Endodermal cell (in vitro differentiated cells): ENCODE results near the gene LMOD2. TPM values are rescaled to one million over a fixed set of nuclear protein-coding genes. Genes with fewer than 3 reads are reported as not detected.

Experiments
- DNase-seq: peaks from one replicate; pipeline ENCODE4 v3.0.0-alpha.2; 2017
- H3K27ac ChIP-seq: 2 replicates; pipeline ENCODE4 v1.5.1; 2013; ENCODE audit warnings: mild to moderate bottlenecking, low read depth, low read length, moderate library complexity
- H3K27me3 ChIP-seq: 2 replicates; pipeline ENCODE4 v1.6.1; 2013; ENCODE audit warnings: mild to moderate bottlenecking, low read length, moderate library complexity; ENCODE audit not compliant: insufficient read depth, control insufficient read depth, poor library complexity, severe bottlenecking
- H3K36me3 ChIP-seq: 2 replicates; pipeline ENCODE4 v1.7.0; 2013; ENCODE audit warnings: mild to moderate bottlenecking, low read length, moderate library complexity; ENCODE audit not compliant: control insufficient read depth, insufficient read depth
- H3K4me1 ChIP-seq: one replicate; pipeline ENCODE4 v1.7.0; 2013; ENCODE audit warnings: low read length; ENCODE audit not compliant: control insufficient read depth, insufficient read depth
- H3K4me3 ChIP-seq: 2 replicates; pipeline ENCODE4 v1.5.1; 2013; ENCODE audit warnings: mild to moderate bottlenecking, low read length, moderate library complexity
- H3K9ac ChIP-seq: 2 replicates; pipeline ENCODE4 v1.6.1; 2013; ENCODE audit warnings: mild to moderate bottlenecking, low read length, moderate library complexity; ENCODE audit not compliant: poor library complexity, severe bottlenecking; ENCODE audit errors: extremely low read depth
- H3K9me3 ChIP-seq: 2 replicates; pipeline ENCODE4 v1.6.1; 2013; ENCODE audit warnings: mild to moderate bottlenecking, low read length, moderate library complexity; ENCODE audit not compliant: control insufficient read depth
- H3K27ac Mint-ChIP-seq: 2 replicates; pipeline ENCODE4 v1.8.0; 2020; ENCODE audit warnings: mixed read lengths
- H3K27me3 Mint-ChIP-seq: 2 replicates; pipeline ENCODE4 v1.8.0; 2021; ENCODE audit warnings: mild to moderate bottlenecking, mixed read lengths; ENCODE audit not compliant: insufficient read depth
- H3K36me3 Mint-ChIP-seq: 2 replicates; pipeline ENCODE4 v1.8.0; 2020; ENCODE audit warnings: low read depth, mixed read lengths
- H3K4me1 Mint-ChIP-seq: 2 replicates; pipeline ENCODE4 v1.8.0; 2020; ENCODE audit warnings: mixed read lengths
- H3K4me3 Mint-ChIP-seq: 2 replicates; pipeline ENCODE4 v1.8.0; 2020; ENCODE audit warnings: mild to moderate bottlenecking, moderate library complexity, mixed read lengths
- H3K9me3 Mint-ChIP-seq: 2 replicates; pipeline ENCODE4 v1.8.0; 2020; ENCODE audit warnings: mild to moderate bottlenecking, mixed read lengths
- CTCF ChIP-seq: fragments of 200-600 bp; sonication (generic); conservative IDR thresholded peaks from 2 replicates; pipeline ENCODE4 v1.5.0; 2021; ENCODE audit warnings: antibody characterized with exemption, mild to moderate bottlenecking
- WGBS, 2 experiments: methylation state at CpG; one replicate each; pipeline versions ENCODE4 v1.1.5 to v1.1.7; 2013; ENCODE audit warnings: missing lambda C conversion rate in 2 of 2, mixed read lengths in 1 of 2; ENCODE audit not compliant: insufficient coverage in 1 of 2, insufficient read length in 1 of 2; 5-methylcytosine and 5-hydroxymethylcytosine counted together
- total RNA-seq, 2 donors: library from RNA; stranded (reverse); fragmentation: NEBNext Ultra II Directional in 1 of 2; extraction: Animal tissue kit (Norgen Biotek cat#: 25700) in 1 of 2; gene quantifications; 2 replicates in 1 of 2; 3 replicates in 1 of 2; pipeline ENCODE4 v1.2.1, GENCODE V29; 2021

LMOD2 gene
- total RNA-seq, 2 donors from 2014 or later: not detected

- TF ChIP-seq CTCF: no peak
- H3K9me3 Mint-ChIP-seq: no peaks in the 10 kb centered on the region
- no peaks in the 10 kb centered on the region for H3K36me3 Mint-ChIP-seq
- no peak for DNase-seq
- Histone ChIP-seq H3K27me3 (no peaks in the 10 kb centered on the region), H3K4me3 (no peak overlapping the region), H3K9ac (no peak overlapping the region), H3K9me3 (no peaks in the 10 kb centered on the region), H3K36me3 (no peaks in the 10 kb centered on the region), H3K27ac (no peak overlapping the region), H3K4me1 (peaks cover 6% of the 10 kb centered on the region)
- peaks cover 13% of the 10 kb centered on the region for H3K4me1 Mint-ChIP-seq
- WGBS, 2 experiments: 93 to 100% methylated on average over 2 to 5 of the region's 5 CpGs
- peaks cover 5% of the 10 kb centered on the region for H3K27me3 Mint-ChIP-seq
- H3K27ac Mint-ChIP-seq: no peak overlapping the region
- H3K4me3 Mint-ChIP-seq: no peak overlapping the region
These were observed 26.8 kb upstream of the LMOD2 start for GRCh38 chr7:123628829-123629228.

GRCh38 chr7:123629281-123629680 is 26.4 kb upstream of the LMOD2 start:
- WGBS, 2 experiments: no CpG with 5 or more reads among the region's 1 CpG
- Mint-ChIP-seq H3K9me3 (no peaks in the 10 kb centered on the region), H3K27ac (no peak overlapping the region), H3K4me3 (no peak overlapping the region), H3K4me1 (peaks cover 13% of the 10 kb centered on the region), H3K27me3 (peaks cover 5% of the 10 kb centered on the region), H3K36me3 (no peaks in the 10 kb centered on the region)
- no peak overlapping the region for H3K27ac ChIP-seq
- H3K4me1 ChIP-seq: peaks cover 6% of the 10 kb centered on the region
- DNase-seq: no peak
- no peaks in the 10 kb centered on the region for H3K27me3 ChIP-seq
- H3K4me3 ChIP-seq: no peak overlapping the region
- no peak overlapping the region for H3K9ac ChIP-seq
- H3K36me3 ChIP-seq: no peaks in the 10 kb centered on the region
- TF ChIP-seq CTCF: no peak
- no peaks in the 10 kb centered on the region for H3K9me3 ChIP-seq

- peaks cover 15% of the 10 kb centered on the region for H3K4me1 Mint-ChIP-seq
- H3K27ac Mint-ChIP-seq: no peak overlapping the region
- no peaks in the 10 kb centered on the region for H3K36me3 Mint-ChIP-seq
- TF ChIP-seq CTCF: no peak
- DNase-seq: no peak
- Histone ChIP-seq H3K4me3 (no peak overlapping the region), H3K27me3 (no peaks in the 10 kb centered on the region), H3K36me3 (no peaks in the 10 kb centered on the region), H3K9me3 (no peaks in the 10 kb centered on the region), H3K4me1 (no peaks in the 10 kb centered on the region), H3K9ac (no peak overlapping the region), H3K27ac (no peak overlapping the region)
- 89 to 98% methylated on average over 1 to 2 of the region's 2 CpGs for WGBS, 2 experiments
- H3K27me3 Mint-ChIP-seq: peaks cover 2% of the 10 kb centered on the region
- no peaks in the 10 kb centered on the region for H3K9me3 Mint-ChIP-seq
- H3K4me3 Mint-ChIP-seq: no peak overlapping the region
These were observed 22.9 kb upstream of the LMOD2 start for GRCh38 chr7:123632808-123633207.
